ENCODE data around the gene VIPR2.

GRCh38 chr7:159047536-159047935 is 97.1 kb downstream of the VIPR2 start:
- TF ChIP-seq CTCF (IDR thresholded peaks at IDR 0.05 in 8 of 11, conservative IDR thresholded peaks at IDR 0.05 in 3 of 11) (no peak), POLR2AphosphoS5 (IDR thresholded peaks at IDR 0.05) (no peak), POLR2A (IDR thresholded peaks at IDR 0.05) (no peak)
